Measurements from ENCODE around the gene RIOK1. TPM values are rescaled to one million over a fixed set of nuclear protein-coding genes. Genes with fewer than 3 reads are reported as not detected.

The RIOK1 gene
- total RNA-seq, 1 donor from 2014 or later = 38.3 TPM

GRCh38 chr6:7442467-7442866 lies 52.9 kb downstream of the RIOK1 start:
- Mint-ChIP-seq H3K4me1 (peaks cover 13% of the 10 kb centered on the region), H3K27me3 (peaks cover 6% of the 10 kb centered on the region), H3K9me3 (peaks cover 3% of the 10 kb centered on the region), H3K4me3 (no peak overlapping the region), H3K36me3 (ENCODE audit: low read depth) (no peaks in the 10 kb centered on the region), H3K27ac (no peak overlapping the region)
- intact Hi-C loops (cut with micrococcal nuclease) = no loop called here
- no peak for TF ChIP-seq CTCF (IDR thresholded peaks at IDR 0.05)
- POLR2A ChIA-PET = no interaction called here
- DNase-seq = no peak
- CTCF ChIA-PET = no interaction called here
- peak; percentile 42 for ATAC-seq (ENCODE audit: low read depth)

GRCh38 chr6:7445101-7445500 lies 55.5 kb downstream of the RIOK1 start:
- H3K27ac Mint-ChIP-seq = no peak overlapping the region
- peaks cover 6% of the 10 kb centered on the region for H3K27me3 Mint-ChIP-seq
- no peaks in the 10 kb centered on the region for H3K4me1 Mint-ChIP-seq
- intact Hi-C loops (cut with micrococcal nuclease) = no loop called here
- ATAC-seq (ENCODE audit: low read depth) = no peak
- no peak overlapping the region for H3K4me3 Mint-ChIP-seq
- H3K9me3 Mint-ChIP-seq = peaks cover 3% of the 10 kb centered on the region
- H3K36me3 Mint-ChIP-seq (ENCODE audit: low read depth) = no peaks in the 10 kb centered on the region
- ChIA-PET CTCF (no interaction called here), POLR2A (no interaction called here)
- no peak for TF ChIP-seq CTCF (IDR thresholded peaks at IDR 0.05)
- no peak for DNase-seq

- intact Hi-C loops (cut with micrococcal nuclease) = no loop called here
- ATAC-seq (ENCODE audit: low read depth) (no peak), DNase-seq (no peak)
- H3K4me3 Mint-ChIP-seq = no peak overlapping the region
- H3K27ac Mint-ChIP-seq = peak overlapping the region; percentile 18
- peaks cover 9% of the 10 kb centered on the region for H3K27me3 Mint-ChIP-seq
- TF ChIP-seq CTCF (IDR thresholded peaks at IDR 0.05) = no peak
- no peaks in the 10 kb centered on the region for H3K36me3 Mint-ChIP-seq (ENCODE audit: low read depth)
- ChIA-PET CTCF (no interaction called here), POLR2A (no interaction called here)
- H3K9me3 Mint-ChIP-seq = peaks cover 3% of the 10 kb centered on the region
- no peaks in the 10 kb centered on the region for H3K4me1 Mint-ChIP-seq
Observed at GRCh38 chr6:7445885-7446461, 56.4 kb downstream of the RIOK1 start.

GRCh38 chr6:7446619-7447325 lies 57.2 kb downstream of the RIOK1 start:
- DNase-seq (no peak), ATAC-seq (ENCODE audit: low read depth) (no peak)
- Mint-ChIP-seq H3K27me3 (peaks cover 9% of the 10 kb centered on the region), H3K9me3 (peaks cover 3% of the 10 kb centered on the region), H3K4me3 (no peak overlapping the region), H3K27ac (no peak overlapping the region), H3K4me1 (no peaks in the 10 kb centered on the region), H3K36me3 (ENCODE audit: low read depth) (no peaks in the 10 kb centered on the region)
- TF ChIP-seq CTCF (IDR thresholded peaks at IDR 0.05) = no peak
- ChIA-PET POLR2A (no interaction called here), CTCF (no interaction called here)
- intact Hi-C loops (cut with micrococcal nuclease) = no loop called here

- CTCF ChIA-PET = no interaction called here
- Mint-ChIP-seq H3K27me3 (peaks cover 9% of the 10 kb centered on the region), H3K27ac (no peak overlapping the region), H3K4me3 (no peak overlapping the region), H3K36me3 (ENCODE audit: low read depth) (no peaks in the 10 kb centered on the region), H3K9me3 (no peaks in the 10 kb centered on the region), H3K4me1 (no peaks in the 10 kb centered on the region)
- ATAC-seq (ENCODE audit: low read depth) = no peak
- no peak for TF ChIP-seq CTCF (IDR thresholded peaks at IDR 0.05)
- no peak for DNase-seq
- intact Hi-C loops (cut with micrococcal nuclease) = no loop called here
- POLR2A ChIA-PET = no interaction called here
Observed at GRCh38 chr6:7448232-7448631, 58.6 kb downstream of the RIOK1 start.

All from activated B cell treated with CpG ODN at 0.5 μM for 24 hours (primary cell).